GM19023 (cell line): ENCODE measurements around the gene AQP5.

Experiments
- ATAC-seq: cut with Tn5 transposase; IDR thresholded peaks from one replicate; pipeline ENCODE4 v1.9.1; 2021; ENCODE audit warnings: mild to moderate bottlenecking, moderate library complexity; ENCODE audit not compliant: unreplicated experiment

The AQP5 gene

GRCh38 chr12:49963976-49964815, 2.5 kb downstream of the AQP5 start:
- ATAC-seq, result no peak

- no peak for ATAC-seq
Measured at GRCh38 chr12:49964849-49965624, 3.4 kb downstream of the AQP5 start.

GRCh38 chr12:49965836-49966235, 4.2 kb downstream of the AQP5 start:
- no peak for ATAC-seq

GRCh38 chr12:49966511-49967041, 4.9 kb downstream of the AQP5 start:
- no peak for ATAC-seq

GRCh38 chr12:49967042-49967776, 5.5 kb downstream of the AQP5 start:
- ATAC-seq, result peak; percentile 73

- no peak for ATAC-seq
Measured at GRCh38 chr12:49967777-49968250, 6.1 kb downstream of the AQP5 start.

GRCh38 chr12:49968471-49968870, 6.8 kb downstream of the AQP5 start:
- ATAC-seq, result no peak

GRCh38 chr12:49969027-49969426, 7.4 kb downstream of the AQP5 start:
- no peak for ATAC-seq

GRCh38 chr12:49969651-49970429, 8.2 kb downstream of the AQP5 start:
- ATAC-seq, result no peak

- ATAC-seq, result no peak
Measured at GRCh38 chr12:49970658-49971057, 9.0 kb downstream of the AQP5 start.

- ATAC-seq, result no peak
Measured at GRCh38 chr12:49971141-49971540, 9.5 kb downstream of the AQP5 start.

GRCh38 chr12:49972129-49972528, 10.5 kb downstream of the AQP5 start:
- no peak for ATAC-seq

- no peak for ATAC-seq
Measured at GRCh38 chr12:49972641-49973360, 11.1 kb downstream of the AQP5 start, which contains the start of gene AQP6. AQP6 (plus strand) TSS chr12:49972947; CDS start chr12:49973174, 227 bp downstream.

GRCh38 chr12:49973361-49973830, 11.7 kb downstream of the AQP5 start:
- ATAC-seq, result no peak

- no peak for ATAC-seq
Measured at GRCh38 chr12:49974231-49974675, 12.6 kb downstream of the AQP5 start.

- ATAC-seq, result no peak
Measured at GRCh38 chr12:49974677-49975317, 13.1 kb downstream of the AQP5 start.

- ATAC-seq, result no peak
Measured at GRCh38 chr12:49975318-49975761, 13.7 kb downstream of the AQP5 start.

- ATAC-seq, result no peak
Measured at GRCh38 chr12:49976557-49976956, 14.9 kb downstream of the AQP5 start.

- ATAC-seq, result no peak
Measured at GRCh38 chr12:49978125-49978524, 16.5 kb downstream of the AQP5 start.
